Left cardiac atrium (tissue), 4 donors: ENCODE measurements around the gene TSPAN12. TPM values are rescaled to one million over a fixed set of nuclear protein-coding genes. Genes with fewer than 3 reads are reported as not detected.
"Not testable (repeated sequence)": the region's sequence is repeated elsewhere in the genome, so short reads cannot be mapped to it uniquely, and the experiment has no call there.

Source experiments
- ATAC-seq, 2 donors: fragments of 200-7000 bp; cut with Tn5 transposase; one replicate each; pipeline ENCODE4 v1.9.1; 2020; ENCODE audit warnings: mild to moderate bottlenecking in 2 of 2, moderate library complexity in 2 of 2
- DNase-seq: peaks from one replicate; pipeline ENCODE4 v3.0.0-alpha.2; 2020
- intact Hi-C, 2 donors: fragments of 100-400 bp; cut with DNase I; formaldehyde crosslinking; loops; one replicate each; pipeline versions ENCODE4 v1.14.1 to v1.15.1; 2022 to 2023
- total RNA-seq, 2 donors: library from RNA; stranded (reverse); fragmentation: NEBNext Ultra II Directional; extraction: Animal tissue kit (Norgen Biotek cat#: 25700); gene quantifications; one replicate each; pipeline ENCODE4 v1.2.1, GENCODE V29; 2021
- donor health status: DM: no; HTN: yes; CAD: no.
- donor health status: DM: no; HTN: yes; CAD: no; lungs with severe emphysema.
- donor health status: DM: yes; HTN: yes; CAD: no.
- donor health status: Dilated cardiomyopathy.

TSPAN12 gene
- total RNA-seq, 2 donors from 2014 or later, result 46.9 to 50.5 TPM

DNA sequence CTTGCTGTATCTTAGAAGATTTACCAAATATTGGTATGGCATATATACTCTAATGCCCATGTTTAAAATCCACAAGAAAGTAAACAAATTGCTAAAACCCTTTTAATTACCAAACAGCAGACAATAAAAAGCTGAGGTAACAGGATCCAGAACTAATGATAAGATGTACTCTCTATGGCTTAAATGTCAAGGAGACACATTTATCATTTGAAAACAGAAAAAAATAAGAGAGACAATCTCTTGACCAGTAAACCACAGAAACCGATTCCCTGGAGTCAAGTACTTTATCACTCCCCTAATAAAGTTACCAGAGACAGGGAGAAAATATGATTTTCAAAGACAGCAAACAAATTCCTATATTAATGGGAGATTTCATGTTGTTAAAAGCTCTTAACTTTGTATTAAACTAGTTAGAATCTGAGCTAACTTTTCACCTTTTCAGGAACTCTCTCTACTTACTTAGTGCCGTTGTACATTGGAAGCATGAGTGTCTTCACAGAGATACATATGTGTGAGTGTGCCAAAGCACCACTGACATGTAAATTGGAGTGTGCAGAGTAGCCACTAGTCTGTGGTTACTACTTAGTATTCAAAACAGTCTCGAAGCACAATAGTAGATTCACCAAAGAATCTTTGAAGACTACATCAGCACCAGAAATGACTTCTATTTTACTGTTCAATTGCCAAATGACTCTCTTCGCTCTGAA is 44.2 kb downstream of the TSPAN12 start:
- no peak for ATAC-seq
- intact Hi-C loops, result no loop called here
- DNase-seq, result no peak

DNA sequence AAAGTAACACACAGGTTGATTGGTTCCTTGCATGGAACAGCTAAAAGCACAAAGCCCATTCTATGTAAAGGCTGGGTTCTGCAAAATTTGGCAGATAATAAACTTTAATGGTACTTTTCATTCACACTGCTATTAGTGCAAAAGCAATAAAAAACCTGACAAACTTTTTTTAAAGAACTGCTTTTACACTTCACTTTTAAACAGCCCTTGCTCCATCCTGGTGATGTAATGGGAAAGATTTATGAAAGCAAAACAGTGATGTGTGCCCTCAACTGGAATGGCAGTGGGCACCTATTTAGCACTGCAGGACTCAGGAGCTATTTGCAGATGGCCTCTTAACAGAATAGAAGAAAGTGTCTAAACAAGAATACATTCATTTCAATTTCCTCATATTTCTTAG is 44.9 kb downstream of the TSPAN12 start:
- no peak for ATAC-seq
- DNase-seq, result no peak
- intact Hi-C loops, result no loop called here

DNA sequence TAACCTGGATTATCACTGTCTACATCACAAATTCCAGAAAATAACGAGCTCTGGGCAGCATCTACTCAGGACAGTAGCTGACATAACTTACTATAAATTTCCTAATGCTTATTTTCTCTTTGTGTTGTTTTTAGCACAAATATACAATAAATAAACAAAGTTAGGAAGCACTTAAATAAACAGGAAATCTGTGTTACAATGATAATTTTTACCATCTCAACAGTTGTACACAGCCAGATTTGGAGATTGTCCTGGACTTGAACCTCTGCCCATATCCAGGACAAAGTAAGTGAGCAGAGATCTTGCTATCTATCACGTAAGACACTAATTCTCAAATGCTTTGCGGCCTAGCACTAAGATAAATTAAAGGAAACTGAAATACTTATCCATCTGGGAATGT is 48.7 kb downstream of the TSPAN12 start:
- intact Hi-C loops, result loop anchor here (5.0 to 10.0 kb wide), 2 partner anchors 46 to 138 kb away; partner anchors contain the start of gene TSPAN12 (in 1 of the 2)
- no peak for ATAC-seq

DNA sequence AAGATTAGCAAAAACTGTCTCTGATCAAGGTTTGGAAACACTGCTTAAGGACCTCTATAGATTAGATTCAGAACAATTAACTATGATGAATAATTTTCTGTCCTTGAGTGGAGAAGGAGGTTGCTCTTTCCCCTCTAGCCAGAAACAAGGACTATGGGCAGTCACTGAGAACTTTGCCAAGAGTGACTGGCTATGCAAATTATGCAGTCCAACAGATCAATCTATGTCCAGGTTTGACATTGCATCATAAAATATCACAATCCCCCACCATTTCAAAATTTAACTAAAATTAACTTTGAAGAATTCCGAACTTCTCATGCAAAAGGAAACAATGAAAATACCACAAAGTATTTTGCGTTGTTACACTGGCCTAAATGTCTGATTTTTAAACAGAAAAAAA is 50.6 kb downstream of the TSPAN12 start:
- intact Hi-C loops, result loop anchor here (2.0 to 10.0 kb wide), 3 partner anchors 47 to 140 kb away; partner anchors contain the start of gene TSPAN12 (in 1 of the 2)
- ATAC-seq (no peak), DNase-seq (no peak)

More for the DNA sequence above, 48.7 kb downstream of the TSPAN12 start:
- DNase-seq, result no peak

DNA sequence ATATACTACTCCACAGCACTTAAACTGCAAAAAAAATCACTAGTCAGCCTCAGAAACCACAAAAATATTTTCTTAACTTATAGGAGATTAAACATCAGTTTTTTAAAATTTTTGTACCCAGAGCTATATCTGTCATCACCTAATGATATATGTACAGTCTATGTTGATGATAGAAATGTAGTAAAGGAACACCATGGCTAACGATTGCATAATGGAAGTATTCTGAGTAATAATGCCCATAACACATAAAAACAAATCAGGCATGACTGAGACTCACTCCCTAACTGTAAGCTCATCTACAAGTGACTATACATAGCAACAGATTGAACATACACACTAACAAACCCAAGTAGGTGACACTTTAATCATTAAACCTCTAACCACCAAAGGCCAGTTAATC is 51.3 kb downstream of the TSPAN12 start:
- ATAC-seq, result no peak
- no peak for DNase-seq
- intact Hi-C loops, result loop anchor here (2.0 to 10.0 kb wide), 3 partner anchors 48 to 141 kb away; partner anchors contain the start of gene TSPAN12 (in 1 of the 2)

DNA sequence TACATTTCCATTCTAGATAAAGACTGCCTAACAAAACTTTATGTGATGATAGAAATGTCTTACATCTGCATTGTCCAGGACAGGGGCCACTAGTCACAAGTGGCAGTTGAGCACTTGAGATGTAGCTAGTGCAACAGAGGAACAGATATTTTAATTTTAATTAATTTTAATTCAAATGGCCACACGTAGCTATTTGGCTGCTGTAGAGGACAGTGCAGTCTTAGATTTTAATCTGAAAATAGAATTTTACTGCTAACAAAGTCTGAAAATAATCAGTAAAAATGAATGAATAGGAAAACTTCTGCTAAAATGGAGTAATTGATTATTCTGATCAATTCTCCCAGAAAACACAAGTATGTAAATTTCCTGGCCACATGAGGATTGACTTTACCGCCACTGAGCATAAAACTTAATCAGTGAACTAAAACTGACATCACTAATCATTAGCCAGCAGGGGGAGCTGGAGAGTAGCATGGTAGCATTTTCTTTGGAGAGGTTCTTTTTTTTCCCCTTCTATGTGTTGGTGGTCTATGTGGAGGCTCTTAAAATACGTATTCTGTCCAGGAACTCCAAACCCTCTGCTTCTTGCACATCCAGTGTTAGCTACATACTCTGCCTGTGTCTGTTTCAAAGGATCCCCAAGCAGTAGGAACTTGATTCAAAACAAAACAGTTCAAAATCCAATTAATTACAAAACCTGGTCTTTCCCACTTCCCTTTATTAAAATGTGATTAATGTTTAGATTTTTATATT is 52.1 kb downstream of the TSPAN12 start:
- ATAC-seq (peak; percentile 53 to 61), DNase-seq (peak; percentile 44)
- intact Hi-C loops, result loop anchor here (2.0 to 10.0 kb wide), 3 partner anchors 49 to 141 kb away; partner anchors contain the start of gene TSPAN12 (in 1 of the 2)

DNA sequence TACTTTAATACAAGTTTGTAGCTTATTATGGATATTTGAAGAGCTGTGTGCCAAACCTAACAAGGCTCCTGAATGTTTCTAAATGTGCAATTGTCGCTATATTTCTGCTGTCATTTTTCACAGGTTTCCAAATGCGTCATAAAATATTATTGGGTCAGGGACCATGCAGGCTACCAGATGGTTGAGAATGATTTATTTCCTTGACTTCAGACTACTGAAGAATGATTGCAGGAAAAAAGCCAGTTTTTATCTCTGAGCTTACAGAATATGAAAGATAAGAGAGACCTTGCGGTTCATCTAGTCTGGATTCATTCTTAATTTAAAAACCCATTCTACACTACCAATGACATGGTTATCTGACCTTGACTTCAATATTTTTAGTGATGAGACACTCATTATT is 55.2 kb downstream of the TSPAN12 start:
- ATAC-seq (no peak), DNase-seq (no peak)
- intact Hi-C loops, result loop anchor here in 1 of 2 donors (10.0 kb wide), 1 partner anchor 52 kb away; the partner anchor contains the start of gene TSPAN12

DNA sequence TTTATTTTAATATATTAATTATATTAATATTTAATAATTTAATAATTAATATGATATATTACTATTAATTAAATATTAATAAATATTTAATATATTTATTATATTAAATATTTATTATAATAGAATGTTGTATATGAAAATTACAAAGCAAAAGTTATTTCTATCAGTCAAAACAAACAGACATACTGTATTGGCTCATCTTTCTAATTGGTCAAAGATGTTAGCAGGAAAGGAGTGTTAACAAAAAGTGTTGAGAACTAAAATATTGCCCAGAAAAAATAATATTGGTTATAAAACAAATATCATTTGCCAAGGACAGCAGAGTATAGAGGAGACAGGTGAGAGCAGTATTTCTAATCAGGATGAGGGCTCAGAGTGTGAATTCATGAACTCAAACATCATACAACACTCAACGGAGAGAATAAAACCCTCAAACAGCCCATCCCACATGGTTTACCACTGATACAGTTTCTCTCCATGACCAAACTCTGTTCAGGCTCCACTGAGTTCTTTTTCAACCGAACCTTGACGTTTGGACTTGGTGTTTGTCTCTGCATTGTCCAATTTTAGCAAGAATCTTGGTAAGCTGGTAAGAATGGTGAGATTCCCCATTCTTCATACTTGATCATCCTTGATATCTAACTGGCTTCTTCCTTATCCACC is 58.0 kb downstream of the TSPAN12 start:
- DNase-seq, result no peak
- ATAC-seq, result no peak
- intact Hi-C loops, result loop anchor here in 1 of 2 donors (5.0 to 10.0 kb wide), 2 partner anchors 55 to 302 kb away; partner anchors contain the start of gene TSPAN12

DNA sequence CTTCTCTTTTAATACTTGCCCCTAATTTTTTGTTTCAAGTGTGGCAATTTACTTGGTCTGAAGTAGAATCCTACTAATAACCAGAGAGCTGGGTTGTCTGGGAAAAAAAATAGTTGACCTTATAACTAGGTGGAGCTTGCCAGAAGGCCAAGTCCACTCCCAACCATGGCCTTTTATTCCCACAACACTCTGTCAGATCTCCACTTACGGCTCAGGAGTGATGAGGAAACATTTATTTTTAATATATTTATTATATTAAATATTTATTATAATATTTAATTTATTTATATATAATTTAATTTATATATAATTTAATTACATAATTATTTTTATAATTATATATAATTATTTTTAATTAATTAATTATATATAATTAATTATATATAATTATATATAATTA is 58.8 kb downstream of the TSPAN12 start:
- DNase-seq (no peak), ATAC-seq (no peak)
- intact Hi-C loops, result loop anchor here in 1 of 2 donors (5.0 kb wide), 1 partner anchor 303 kb away; no protein-coding TSS in a partner anchor

DNA sequence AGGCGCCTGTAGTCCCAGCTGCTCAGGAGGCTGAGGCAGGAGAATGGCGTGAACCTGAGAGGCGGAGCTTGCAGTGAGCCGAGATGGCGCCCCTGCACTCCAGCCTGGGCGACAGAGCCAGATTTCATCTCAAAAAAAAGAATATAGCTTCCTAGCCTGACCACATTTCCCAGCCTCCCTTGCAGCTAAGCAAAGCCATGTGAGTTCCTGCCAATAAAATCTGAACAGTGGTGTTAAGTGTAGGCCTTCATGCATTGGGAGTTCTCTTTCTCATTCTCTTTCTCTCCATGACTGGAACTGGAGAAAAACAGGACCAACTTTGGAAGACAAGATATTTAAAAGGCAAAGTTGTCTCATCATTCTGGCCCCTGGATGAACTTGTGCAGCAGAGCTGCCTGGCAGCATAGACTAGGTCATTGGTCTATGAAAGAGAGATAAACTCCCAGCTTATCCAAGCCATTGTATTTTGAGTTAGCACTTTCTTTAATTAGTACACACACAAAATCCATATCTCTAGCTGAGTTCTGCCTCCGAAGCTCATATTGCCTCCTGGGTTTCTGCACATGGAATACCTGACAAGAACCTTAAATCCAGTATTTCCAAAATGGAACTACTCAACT is 60.8 kb downstream of the TSPAN12 start:
- ATAC-seq, result no peak
- intact Hi-C loops, result loop anchor here (2.0 to 5.0 kb wide), 2 partner anchors 305 to 308 kb away; no protein-coding TSS in a partner anchor
- no peak for DNase-seq

DNA sequence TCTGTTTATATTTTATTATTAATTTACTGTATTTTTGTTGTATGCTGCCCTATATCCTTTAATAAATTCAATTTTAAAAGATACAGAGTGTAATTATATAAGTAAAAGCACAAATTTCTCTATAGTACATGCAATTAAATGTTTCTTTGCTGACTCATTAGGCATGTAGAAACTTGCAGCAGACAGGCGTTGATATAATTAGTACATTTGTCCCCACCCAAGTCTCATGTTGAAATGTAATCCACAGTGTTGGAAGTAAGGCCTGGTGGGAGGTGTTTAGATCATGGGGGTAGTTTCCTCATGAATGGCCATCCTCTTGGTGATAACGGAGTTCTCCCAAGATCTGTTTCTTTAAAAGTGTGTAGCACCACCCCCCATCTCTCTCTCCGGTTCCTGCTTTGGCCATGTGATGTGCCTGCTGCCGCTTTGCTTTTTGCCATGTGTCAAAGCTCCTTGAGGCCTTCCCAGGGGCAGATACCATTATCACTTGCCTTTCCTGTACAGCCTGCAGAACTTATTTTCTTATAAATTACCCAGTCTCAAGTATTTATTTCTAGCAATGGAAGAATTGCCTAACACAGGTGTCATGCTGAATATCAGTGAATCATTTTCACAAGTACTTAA is 63.7 kb downstream of the TSPAN12 start:
- ATAC-seq (no peak), DNase-seq (no peak)
- intact Hi-C loops, result no loop called here

DNA sequence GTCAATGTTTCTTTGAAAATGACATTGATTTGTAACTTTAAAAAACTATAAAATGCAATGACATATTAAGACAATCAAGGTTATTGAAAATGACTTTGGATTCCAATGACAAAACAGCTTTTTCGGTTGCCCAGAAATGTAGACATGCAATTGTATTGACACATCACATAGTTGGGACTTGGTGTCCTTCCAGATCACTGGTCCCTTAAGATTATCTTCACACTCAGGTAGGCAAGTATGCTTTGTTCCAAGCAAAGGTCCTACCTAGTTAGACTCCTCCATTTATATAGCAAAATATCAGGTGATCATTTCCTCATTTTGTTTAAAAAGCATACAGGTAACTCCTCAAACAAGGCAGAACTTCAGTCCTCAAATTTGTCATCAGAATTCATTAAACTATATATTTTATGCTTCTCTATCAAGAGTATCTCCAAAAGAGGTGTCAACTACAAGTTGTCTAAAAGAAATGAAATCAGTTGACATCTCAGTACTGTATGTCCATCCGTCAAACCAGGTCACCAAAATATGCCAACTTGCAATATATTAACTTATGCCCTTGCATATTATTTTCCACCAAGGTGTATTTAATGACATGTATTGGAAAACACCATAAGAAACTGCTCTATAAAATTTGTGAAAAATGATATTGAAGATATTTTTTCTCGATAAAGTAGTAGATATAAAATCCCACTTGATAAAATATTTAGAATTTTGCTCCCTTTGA is 64.6 kb downstream of the TSPAN12 start:
- DNase-seq (no peak), ATAC-seq (no peak)
- intact Hi-C loops, result no loop called here

DNA sequence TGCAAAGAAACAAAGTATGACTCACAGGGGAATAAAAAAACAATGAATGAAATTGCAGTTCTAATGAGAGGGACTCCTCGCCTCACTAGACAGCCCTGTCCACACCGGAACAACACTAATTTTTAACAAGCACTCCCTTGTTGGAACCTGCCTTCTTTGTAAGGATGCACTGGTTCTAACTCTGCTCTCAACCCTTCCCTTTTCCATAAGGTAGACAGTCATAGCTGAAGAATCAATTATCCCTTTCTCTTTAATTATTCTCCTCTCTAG is 65.1 kb downstream of the TSPAN12 start:
- DNase-seq (no peak), ATAC-seq (no peak)
- intact Hi-C loops, result no loop called here

DNA sequence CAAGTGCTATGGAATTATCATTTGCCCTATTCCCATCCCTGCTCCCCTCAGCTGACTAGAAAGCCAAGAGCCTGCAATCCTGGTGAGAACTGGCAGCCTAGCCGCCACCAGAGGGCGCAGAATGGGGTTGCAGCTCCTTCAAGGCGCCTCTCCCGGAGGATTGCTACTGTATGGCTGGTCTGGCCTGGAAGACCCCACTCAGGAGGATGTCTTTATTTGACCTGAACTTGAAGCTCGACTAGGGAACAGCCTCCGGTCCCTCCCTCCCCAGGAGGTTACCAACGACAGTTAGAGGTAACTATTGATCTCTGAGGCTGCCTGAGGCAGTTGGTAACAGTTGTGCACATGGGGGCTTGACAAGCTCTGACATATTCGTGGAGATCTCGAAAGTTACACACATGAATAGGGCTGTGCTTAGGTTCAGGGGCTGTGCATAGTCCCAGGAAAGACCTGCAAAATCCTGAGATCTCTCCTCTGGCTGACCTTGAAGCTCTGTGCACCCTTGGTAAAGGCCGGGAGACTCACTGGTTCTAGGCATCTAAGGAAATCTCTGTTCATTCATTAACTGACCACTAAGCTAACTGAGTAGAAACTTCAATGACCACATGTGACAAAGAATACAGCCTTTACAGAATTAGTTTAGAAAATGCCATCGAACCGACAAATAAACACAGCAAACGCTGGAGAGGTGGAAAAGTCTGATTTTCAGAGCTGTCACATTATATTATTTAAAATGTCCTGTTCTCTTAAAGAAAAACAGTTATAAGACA is 65.7 kb downstream of the TSPAN12 start:
- ATAC-seq (peak; percentile 86 to 92), DNase-seq (peak; percentile 80)
- intact Hi-C loops, result no loop called here

DNA sequence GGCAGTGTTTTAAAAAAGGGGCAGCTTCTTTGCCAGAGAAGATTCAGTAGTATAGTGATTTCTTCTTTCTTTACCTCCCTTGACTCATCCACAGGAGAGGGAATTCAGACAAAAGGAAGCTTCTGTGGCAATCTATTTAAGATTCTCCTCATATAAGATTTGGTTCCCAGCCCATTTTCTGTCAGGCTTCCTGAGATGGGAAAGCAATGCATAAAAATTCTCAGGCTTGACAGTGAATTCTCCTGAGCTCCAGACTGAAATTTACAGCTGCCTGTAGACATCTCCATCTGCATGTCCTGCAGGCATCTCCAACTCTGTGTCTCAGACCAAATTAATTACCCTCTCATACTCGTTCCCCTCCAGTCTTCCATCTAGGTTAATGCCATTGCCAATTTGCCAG is 72.8 kb downstream of the TSPAN12 start:
- ATAC-seq (no peak), DNase-seq (no peak)
- intact Hi-C loops, result no loop called here

DNA sequence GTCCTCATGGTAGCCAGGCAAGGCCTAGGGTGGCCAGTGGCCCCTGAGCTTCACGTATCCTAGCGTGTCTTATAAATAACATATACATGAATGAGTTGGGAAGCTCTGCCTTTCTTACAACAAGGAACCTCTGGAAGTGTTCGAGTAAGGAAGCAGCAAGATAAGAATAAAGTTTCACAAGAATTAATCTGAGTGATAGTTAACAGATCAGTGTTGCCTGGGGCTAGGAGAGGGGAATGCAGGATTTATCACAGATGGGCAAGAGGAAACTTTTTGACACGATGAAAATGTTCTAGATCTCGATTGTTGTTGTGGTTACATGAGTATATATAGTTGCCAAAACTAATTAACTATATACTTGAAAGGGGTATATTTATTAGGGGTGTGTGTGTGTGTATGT is 74.2 kb downstream of the TSPAN12 start:
- DNase-seq (no peak), ATAC-seq (no peak)
- intact Hi-C loops, result no loop called here

DNA sequence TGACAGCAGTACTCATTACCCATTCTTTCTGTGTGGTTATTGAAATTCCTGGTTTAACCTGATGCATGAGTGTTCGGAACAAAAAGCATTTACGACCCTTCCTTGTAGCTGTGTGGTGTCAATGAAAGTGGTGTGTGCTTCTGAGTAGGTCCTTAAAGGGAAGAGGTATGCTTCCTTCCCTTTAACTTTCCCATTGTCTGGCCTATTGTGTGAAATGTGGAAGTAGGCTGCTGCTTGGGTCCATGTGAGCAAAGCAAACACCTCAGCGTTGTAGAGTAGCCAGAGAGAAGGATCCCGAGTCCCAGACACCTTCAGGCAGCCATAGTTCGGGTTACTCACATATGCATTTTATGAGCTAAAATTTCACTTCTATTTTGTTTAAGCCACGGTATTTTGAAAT is 74.7 kb downstream of the TSPAN12 start:
- no peak for DNase-seq
- intact Hi-C loops, result no loop called here
- ATAC-seq, result no peak

DNA sequence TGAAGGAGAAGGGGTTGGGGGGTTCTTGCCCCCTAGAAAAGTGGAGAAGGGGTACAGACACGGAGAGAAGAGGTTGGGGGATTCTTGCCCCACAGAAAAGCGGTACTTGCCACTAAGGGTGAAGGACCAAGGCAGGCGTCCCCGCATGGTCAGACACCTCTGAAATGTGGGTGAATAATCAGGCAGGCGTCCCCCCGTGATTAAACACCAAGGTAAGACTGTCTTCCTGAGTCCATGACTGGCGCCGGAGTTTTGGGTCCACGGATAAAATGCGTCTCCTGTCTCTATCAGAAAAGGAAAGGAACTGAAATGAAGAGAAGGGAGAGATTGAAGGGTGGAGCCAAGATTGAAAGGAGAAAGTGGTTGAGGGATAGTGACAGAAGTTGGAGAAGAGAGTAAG is 76.0 kb downstream of the TSPAN12 start:
- DNase-seq, ATAC-seq, intact Hi-C loops: not testable (repeated sequence)
